GM08714 (cell line): ENCODE measurements around the gene SNAP23.
"Not testable (repeated sequence)": the region's sequence is repeated elsewhere in the genome, so short reads cannot be mapped to it uniquely, and the experiment has no call there.

Experiments
- H3K4me3 ChIP-seq: fragments of 200-500 bp; sonication (Bioruptor generic); 2 replicates; pipeline ENCODE4 v1.5.1; 2014; ENCODE audit warnings: mild to moderate bottlenecking, low read length, inconsistent platforms
- ZNF274 ChIP-seq: IDR thresholded peaks from 2 replicates; pipeline ENCODE4 v1.6.1; 2012; ENCODE audit warnings: mild to moderate bottlenecking, low read depth, low read length

SNAP23 gene

GRCh38 chr15:42510258-42511006, 15.0 kb downstream of the SNAP23 start:
- no peak overlapping the region for H3K4me3 ChIP-seq
- no peak for TF ChIP-seq ZNF274

GRCh38 chr15:42511007-42511391, 15.6 kb downstream of the SNAP23 start:
- no peak for TF ChIP-seq ZNF274
- no peak overlapping the region for H3K4me3 ChIP-seq

GRCh38 chr15:42523331-42523730, 27.9 kb downstream of the SNAP23 start:
- H3K4me3 ChIP-seq = no peak overlapping the region

GRCh38 chr15:42528970-42529369, 33.5 kb downstream of the SNAP23 start:
- no peak for TF ChIP-seq ZNF274
- no peak overlapping the region for H3K4me3 ChIP-seq

More at GRCh38 chr15:42523331-42523730, 27.9 kb downstream of the SNAP23 start:
- TF ChIP-seq ZNF274 = no peak

GRCh38 chr15:42533246-42533645, 37.8 kb downstream of the SNAP23 start:
- no peak overlapping the region for H3K4me3 ChIP-seq
- TF ChIP-seq ZNF274 = no peak

- H3K4me3 ChIP-seq = no peak overlapping the region
- no peak for TF ChIP-seq ZNF274
Measured at GRCh38 chr15:42544853-42545629, 49.6 kb downstream of the SNAP23 start.

GRCh38 chr15:42547918-42548248, 52.4 kb downstream of the SNAP23 start:
- peak overlapping the region; percentile 92 for H3K4me3 ChIP-seq
- TF ChIP-seq ZNF274 = no peak

- no peak for TF ChIP-seq ZNF274
- peak within 1 kb of the TSS; percentile 92 for H3K4me3 ChIP-seq
Measured at GRCh38 chr15:42548249-42549031, 53.0 kb downstream of the SNAP23 start, which contains the start of the genes HAUS2 and LRRC57. Gene HAUS2, plus strand, starts transcription at chr15:42548838. Its CDS starts 35 bp downstream, at chr15:42548873. Gene LRRC57, minus strand, starts transcription at chr15:42548793. Its CDS starts 359 bp downstream, at chr15:42548434.

GRCh38 chr15:42549032-42549491, 53.6 kb downstream of the SNAP23 start:
- H3K4me3 ChIP-seq = peak overlapping the region; percentile 92
- TF ChIP-seq ZNF274 = no peak

- no peak for TF ChIP-seq ZNF274
Measured at GRCh38 chr15:42549741-42550392, 54.4 kb downstream of the SNAP23 start.

GRCh38 chr15:42553554-42553953, 58.1 kb downstream of the SNAP23 start:
- H3K4me3 ChIP-seq = no peak overlapping the region
- no peak for TF ChIP-seq ZNF274

More at GRCh38 chr15:42549741-42550392, 54.4 kb downstream of the SNAP23 start:
- peak overlapping the region; percentile 92 for H3K4me3 ChIP-seq

GRCh38 chr15:42556550-42557207, 61.2 kb downstream of the SNAP23 start:
- H3K4me3 ChIP-seq = not testable (repeated sequence)

- H3K4me3 ChIP-seq = no peak overlapping the region
- no peak for TF ChIP-seq ZNF274
Measured at GRCh38 chr15:42558739-42559138, 63.3 kb downstream of the SNAP23 start.
